CD8-positive, alpha-beta memory T cell (primary cell): ENCODE measurements around the gene CAPS. TPM values are rescaled to one million over a fixed set of nuclear protein-coding genes. Genes with fewer than 3 reads are reported as not detected.
A peak's percentile ranks its signal among the peaks of the same experiment; 100 is the strongest.
"Not testable (repeated sequence)": the region's sequence is repeated elsewhere in the genome, so short reads cannot be mapped to it uniquely, and the experiment has no call there.

ENCODE experiments used
- CTCF ChIA-PET: fragments of 350-600 bp; sonication (Branson Sonifier 250); formaldehyde crosslinking; loops from one replicate; lab custom pipeline; 2021; ENCODE audit warnings: antibody characterized with exemption; lab: Charles Lee
- POLR2A ChIA-PET: fragments of 350-600 bp; sonication (Branson Sonifier 250); formaldehyde crosslinking; loops from one replicate; lab custom pipeline; 2021; ENCODE audit warnings: antibody characterized with exemption; lab: Charles Lee
- DNase-seq, 5 donors: peaks; one replicate each; pipeline versions ENCODE4 v3.0.0 to v3.0.0-alpha.2; 2020 to 2022; ENCODE audit warnings: mixed read lengths in 1 of 5
- H3K27ac ChIP-seq: one replicate; pipeline ENCODE4 v1.7.0; 2013; ENCODE audit warnings: low read depth, mild to moderate bottlenecking, low read length, moderate library complexity
- H3K27me3 ChIP-seq: 2 replicates; pipeline ENCODE4 v1.7.0; 2013; ENCODE audit warnings: low read length, mild to moderate bottlenecking; ENCODE audit not compliant: insufficient read depth, poor library complexity, severe bottlenecking
- H3K36me3 ChIP-seq: 2 replicates; pipeline ENCODE4 v1.7.0; 2013; ENCODE audit warnings: mild to moderate bottlenecking, low read length, moderate library complexity; ENCODE audit not compliant: insufficient read depth
- H3K4me1 ChIP-seq: 2 replicates; pipeline ENCODE4 v1.7.0; 2013; ENCODE audit warnings: mild to moderate bottlenecking, low read length, moderate library complexity; ENCODE audit not compliant: insufficient read depth
- H3K4me3 ChIP-seq: 2 replicates; pipeline ENCODE4 v1.7.0; 2013; ENCODE audit warnings: mild to moderate bottlenecking, low read length
- H3K9me3 ChIP-seq: 2 replicates; pipeline ENCODE4 v1.7.0; 2013; ENCODE audit warnings: mild to moderate bottlenecking, low read length
- H3K27ac Mint-ChIP-seq, 8 donors: one replicate each; pipeline ENCODE4 v1.8.0; 2020 to 2021; ENCODE audit warnings: mixed read lengths in 8 of 8, mild to moderate bottlenecking in 6 of 8, inconsistent platforms in 3 of 8, moderate library complexity in 3 of 8
- H3K27me3 Mint-ChIP-seq, 2 donors: one replicate each; pipeline ENCODE4 v1.8.0; 2020 to 2021; ENCODE audit warnings: mixed read lengths in 2 of 2, mild to moderate bottlenecking in 1 of 2, moderate library complexity in 1 of 2
- H3K36me3 Mint-ChIP-seq, 3 donors: one replicate each; pipeline ENCODE4 v1.8.0; 2020 to 2021; ENCODE audit warnings: mixed read lengths in 3 of 3, inconsistent platforms in 1 of 3, mild to moderate bottlenecking in 1 of 3
- H3K4me1 Mint-ChIP-seq, 3 donors: one replicate each; pipeline ENCODE4 v1.8.0; 2020 to 2021; ENCODE audit warnings: mixed read lengths in 3 of 3, inconsistent platforms in 1 of 3, mild to moderate bottlenecking in 1 of 3
- H3K4me3 Mint-ChIP-seq, 7 donors: one replicate each; pipeline ENCODE4 v1.8.0; 2020 to 2021; ENCODE audit warnings: mixed read lengths in 7 of 7, mild to moderate bottlenecking in 6 of 7, moderate library complexity in 4 of 7, inconsistent platforms in 2 of 7
- H3K9me3 Mint-ChIP-seq, 5 donors: one replicate each; pipeline ENCODE4 v1.8.0; 2020 to 2022; ENCODE audit warnings: mixed read lengths in 5 of 5, mild to moderate bottlenecking in 3 of 5, moderate library complexity in 2 of 5, inconsistent platforms in 1 of 5
- polyA plus RNA-seq: library from polyadenylated mRNA; unstranded; fragments of 300-500 nt; fragmentation: Illumina TruSeq; gene quantifications from one replicate; pipeline ENCODE4 v1.2.3, GENCODE V29; 2021
- total RNA-seq, 2 experiments: library from RNA; stranded (reverse); gene quantifications; one replicate each; pipeline ENCODE4 v1.2.3, GENCODE V29; 2021

Gene CAPS
- total and polyA plus RNA-seq, 3 experiments from 2014 or later = 2.7 to 7.3 (median 5.3) TPM

DNA sequence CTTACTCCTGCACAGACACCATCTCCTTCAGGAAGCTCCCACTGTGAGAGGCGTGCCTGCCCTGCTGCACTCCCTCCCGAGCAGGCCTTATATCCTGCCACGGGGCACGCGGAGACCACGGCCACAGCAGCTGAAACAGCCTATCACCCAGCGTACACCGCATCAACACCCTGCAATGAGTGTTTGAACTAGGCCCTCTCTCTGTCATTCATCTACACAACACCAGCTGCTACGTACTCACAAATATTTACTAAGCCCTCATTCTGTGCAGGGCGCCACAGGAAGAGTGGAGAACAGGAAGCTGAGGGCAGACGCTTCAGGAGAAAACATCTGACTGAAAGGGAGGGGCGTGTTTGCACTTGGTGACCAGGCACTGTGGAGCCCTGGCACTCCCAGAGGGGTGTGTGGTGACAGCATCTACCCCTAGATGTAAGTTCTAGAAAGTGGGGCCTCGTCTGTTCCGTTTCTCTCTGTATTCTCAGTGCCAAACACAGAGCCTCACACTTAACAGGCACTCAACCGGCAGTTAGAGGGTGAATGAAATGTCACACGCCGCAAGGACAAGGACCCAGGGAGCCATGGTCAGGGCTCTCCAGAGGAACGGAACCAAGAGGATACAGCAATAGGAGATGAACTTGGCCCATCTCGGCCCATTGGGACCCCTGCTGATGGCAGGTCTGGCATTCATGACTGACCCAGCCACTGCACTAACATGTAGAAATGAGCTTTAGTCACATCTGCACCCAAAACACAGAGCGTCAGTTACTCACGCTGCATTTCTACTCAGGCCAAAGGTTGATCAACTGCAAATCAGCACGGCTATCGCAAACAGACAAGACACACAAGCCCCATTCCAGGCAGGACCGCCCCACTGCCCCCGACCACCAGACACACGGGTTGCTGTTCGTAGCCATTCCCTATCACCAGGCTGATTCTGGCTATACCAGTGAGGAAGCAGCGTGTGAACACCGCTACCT is 48.2 kb downstream of the CAPS start:
- Histone ChIP-seq H3K4me3 (peak overlapping the region; percentile 43), H3K27ac (peak overlapping the region; percentile 71), H3K36me3 (no peaks in the 10 kb centered on the region), H3K4me1 (peaks cover 88% of the 10 kb centered on the region), H3K9me3 (no peaks in the 10 kb centered on the region), H3K27me3 (no peaks in the 10 kb centered on the region)
- POLR2A ChIA-PET = interaction anchor here (0.6 to 1.6 kb wide), 5 partner anchors 10 to 1304 kb away, joined by 3 to 21 read pairs (median 5); partner anchors contain the start of genes NDUFA11, RANBP3 and VMAC
- Mint-ChIP-seq H3K27ac (peak overlapping the region; percentile 90 to 99 (median 98)), H3K4me1 (peaks cover 79 to 97% (median 90%) of the 10 kb centered on the region in 3 donors), H3K36me3 (peaks cover 0 to 31% (median 2%) of the 10 kb centered on the region in 3 donors), H3K9me3 (no peaks in the 10 kb centered on the region), H3K4me3 (peak overlapping the region; percentile 17 to 90 (median 82)), H3K27me3 (no peaks in the 10 kb centered on the region)
- peak; percentile 50 to 89 (median 85) for DNase-seq
- CTCF ChIA-PET = interaction anchor here (0.6 to 1.6 kb wide), 9 partner anchors 9 to 158 kb away, joined by 3 to 5 read pairs (median 4); partner anchors contain the start of genes RANBP3 and VMAC

GRCh38 chr19:5963259-5963658 is 49.2 kb downstream of the CAPS start:
- Histone ChIP-seq H3K27ac (peak overlapping the region; percentile 71), H3K4me1 (peaks cover 91% of the 10 kb centered on the region), H3K4me3 (peak overlapping the region; percentile 43)
- H3K27me3 Mint-ChIP-seq, H3K36me3 ChIP-seq, H3K9me3 ChIP-seq, POLR2A ChIA-PET, H3K27me3 ChIP-seq, DNase-seq, CTCF ChIA-PET, H3K9me3 Mint-ChIP-seq: not testable (repeated sequence)
- Mint-ChIP-seq H3K36me3 (peaks cover 0 to 28% (median 3%) of the 10 kb centered on the region in 3 donors), H3K4me1 (peaks cover 80 to 97% (median 91%) of the 10 kb centered on the region in 3 donors), H3K27ac (peak overlapping the region; percentile 90 to 99 (median 98)), H3K4me3 (peak overlapping the region in 5 of 7 donors; percentile 19 to 84 (median 28))

DNA sequence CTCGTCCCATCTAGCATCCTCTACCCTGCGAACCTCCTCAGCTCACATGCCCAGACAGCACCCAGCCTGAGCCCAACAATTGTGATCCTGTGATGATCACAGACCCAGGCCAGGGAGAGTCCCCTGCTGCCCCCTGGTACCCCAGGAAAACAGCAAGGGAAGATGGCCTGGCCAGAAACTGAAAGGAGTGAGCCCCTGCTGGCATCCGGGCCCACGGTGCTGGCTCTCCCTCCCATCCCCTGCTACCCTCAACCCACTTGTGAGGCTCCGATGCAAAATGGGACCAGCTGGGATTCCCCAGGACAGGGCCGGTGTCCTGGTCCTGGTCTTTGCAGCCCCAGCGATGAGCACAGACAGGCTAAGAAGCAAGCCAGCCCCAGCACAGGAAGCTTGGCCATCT is 49.8 kb downstream of the CAPS start:
- Histone ChIP-seq H3K36me3 (no peaks in the 10 kb centered on the region), H3K4me3 (no peak overlapping the region), H3K9me3 (no peaks in the 10 kb centered on the region), H3K27me3 (no peaks in the 10 kb centered on the region), H3K4me1 (peaks cover 91% of the 10 kb centered on the region), H3K27ac (no peak overlapping the region)
- Mint-ChIP-seq H3K27ac (peak overlapping the region in 7 of 8 donors; percentile 90 to 99 (median 98)), H3K36me3 (peaks cover 0 to 30% (median 3%) of the 10 kb centered on the region in 3 donors), H3K27me3 (no peaks in the 10 kb centered on the region), H3K4me1 (peaks cover 82 to 98% (median 95%) of the 10 kb centered on the region in 3 donors), H3K4me3 (peak overlapping the region in 2 of 7 donors; percentile 12 to 19), H3K9me3 (no peaks in the 10 kb centered on the region)
- ChIA-PET CTCF (no interaction called here), POLR2A (no interaction called here)
- no peak for DNase-seq

DNA sequence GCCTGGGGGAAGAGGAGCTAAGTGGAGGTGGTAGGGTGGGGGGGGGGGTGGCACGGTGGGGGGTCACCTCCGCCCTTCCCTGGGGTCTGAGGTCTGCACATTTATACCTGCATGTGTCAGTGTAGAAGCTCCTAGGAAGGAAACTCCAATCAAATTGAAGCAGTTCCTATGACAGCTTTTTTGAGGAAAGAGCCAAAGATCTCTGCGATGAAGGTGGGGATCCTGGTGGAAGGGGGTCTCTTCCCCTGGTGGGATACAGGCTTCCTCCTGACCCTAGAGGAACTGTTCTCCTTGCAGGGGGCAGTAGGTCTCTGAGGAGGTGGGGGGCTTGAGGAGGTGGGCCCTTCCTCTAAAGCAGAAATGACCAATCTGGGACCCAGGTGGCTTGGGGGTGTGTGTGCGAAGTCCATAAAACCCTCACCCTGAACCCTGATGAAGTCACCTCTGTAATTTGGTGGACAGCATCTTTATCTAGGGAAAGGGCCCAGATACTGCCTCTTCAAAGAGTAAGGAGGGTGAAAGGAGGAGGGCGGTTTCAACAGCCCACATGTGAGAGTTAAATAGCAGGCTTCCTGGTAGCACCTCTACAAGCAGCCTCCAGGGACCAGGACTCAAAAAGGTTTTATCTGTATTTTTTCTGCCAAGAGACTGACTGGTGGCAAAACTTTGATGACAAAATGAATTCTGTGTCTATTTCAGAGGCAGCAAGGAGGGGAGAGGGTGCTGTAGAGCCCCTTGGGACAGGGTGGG is 50.9 kb downstream of the CAPS start:
- peaks cover 0 to 36% (median 3%) of the 10 kb centered on the region in 3 donors for H3K36me3 Mint-ChIP-seq
- Histone ChIP-seq H3K36me3 (no peaks in the 10 kb centered on the region), H3K27me3 (no peaks in the 10 kb centered on the region), H3K4me1 (peaks cover 89% of the 10 kb centered on the region), H3K9me3 (no peaks in the 10 kb centered on the region), H3K27ac (no peak overlapping the region), H3K4me3 (no peak overlapping the region)
- peak in 1 of 5 donors; percentile 34 for DNase-seq
- CTCF ChIA-PET = no interaction called here
- H3K27ac Mint-ChIP-seq = peak overlapping the region; percentile 15 to 94 (median 82)
- POLR2A ChIA-PET = no interaction called here
- peaks cover 75 to 98% (median 88%) of the 10 kb centered on the region in 3 donors for H3K4me1 Mint-ChIP-seq
- H3K4me3 Mint-ChIP-seq = peak overlapping the region in 1 of 7 donors; percentile 9
- no peaks in the 10 kb centered on the region for H3K9me3 Mint-ChIP-seq
- H3K27me3 Mint-ChIP-seq = no peaks in the 10 kb centered on the region

Other genes with a start within 250 kb of the CAPS start
- 10 to 100 TPM; 60.6 to 62.1 TPM for gene MICOS13, start 233.7 kb upstream of the CAPS start, total RNA-seq
- gene MICOS13, start 233.7 kb upstream of the CAPS start, polyA plus RNA-seq = 117 TPM
- 1 to 10 TPM; 1.4 to 2.3 TPM for gene HSD11B1L, start 233.2 kb upstream of the CAPS start, total RNA-seq
- gene HSD11B1L, start 233.2 kb upstream of the CAPS start, polyA plus RNA-seq = 4.0 TPM
- gene RPL36, start 224.0 kb upstream of the CAPS start, total RNA-seq = 1,000 to 10,000 TPM; 1,478 to 1,485 TPM
- 2,003 TPM for gene RPL36, start 224.0 kb upstream of the CAPS start, polyA plus RNA-seq
- gene LONP1, start 194.1 kb upstream of the CAPS start, total RNA-seq = 100 to 1,000 TPM; 179 to 204 TPM
- gene LONP1, start 194.1 kb upstream of the CAPS start, polyA plus RNA-seq = 36.0 TPM
- gene CATSPERD, start 193.6 kb upstream of the CAPS start, total RNA-seq = not detected
- gene CATSPERD, start 193.6 kb upstream of the CAPS start, polyA plus RNA-seq = not detected
- 1 to 10 TPM; 8.2 to 8.6 TPM for gene PRR22, start 129.5 kb upstream of the CAPS start, total RNA-seq
- gene PRR22, start 129.5 kb upstream of the CAPS start, polyA plus RNA-seq = 0.15 TPM
- 10 to 100 TPM; 90.9 to 93.6 TPM for gene DUS3L, start 123.1 kb upstream of the CAPS start, total RNA-seq
- 33.2 TPM for gene DUS3L, start 123.1 kb upstream of the CAPS start, polyA plus RNA-seq
- gene NRTN, start 109.2 kb upstream of the CAPS start, total RNA-seq = under 1 TPM in 1 of 2 experiments, not detected in 1; 0.26 TPM
- gene NRTN, start 109.2 kb upstream of the CAPS start, polyA plus RNA-seq = 0.26 TPM
- not detected for gene FUT6, start 74.6 kb upstream of the CAPS start, total RNA-seq
- gene FUT6, start 74.6 kb upstream of the CAPS start, polyA plus RNA-seq = not detected
- gene FUT3, start 62.8 kb upstream of the CAPS start, total RNA-seq = not detected
- gene FUT3, start 62.8 kb upstream of the CAPS start, polyA plus RNA-seq = not detected
- gene FUT5, start 43.7 kb upstream of the CAPS start, total RNA-seq = not detected
- not detected for gene FUT5, start 43.7 kb upstream of the CAPS start, polyA plus RNA-seq
- 100 to 1,000 TPM; 216 to 232 TPM for gene NDUFA11, start 10.5 kb upstream of the CAPS start, total RNA-seq
- gene NDUFA11, start 10.5 kb upstream of the CAPS start, polyA plus RNA-seq = 399 TPM
- gene VMAC, start 9.4 kb upstream of the CAPS start, total RNA-seq = 1 to 10 TPM; 4.0 to 4.1 TPM
- 6.3 TPM for gene VMAC, start 9.4 kb upstream of the CAPS start, polyA plus RNA-seq
- 10 to 100 TPM; 94.8 to 97.6 TPM for gene RANBP3, start 63.9 kb downstream of the CAPS start, total RNA-seq
- 9.7 TPM for gene RANBP3, start 63.9 kb downstream of the CAPS start, polyA plus RNA-seq
- 1 to 10 TPM; 4.2 to 4.9 TPM for gene RFX2, start 196.2 kb downstream of the CAPS start, total RNA-seq
- 1.5 TPM for gene RFX2, start 196.2 kb downstream of the CAPS start, polyA plus RNA-seq
- gene ACSBG2, start 221.4 kb downstream of the CAPS start, total RNA-seq = not detected
- not detected for gene ACSBG2, start 221.4 kb downstream of the CAPS start, polyA plus RNA-seq